Measurements from ENCODE around the gene CUX1.
"Not testable (repeated sequence)": the region's sequence is repeated elsewhere in the genome, so short reads cannot be mapped to it uniquely, and the experiment has no call there.

The CUX1 gene

DNA sequence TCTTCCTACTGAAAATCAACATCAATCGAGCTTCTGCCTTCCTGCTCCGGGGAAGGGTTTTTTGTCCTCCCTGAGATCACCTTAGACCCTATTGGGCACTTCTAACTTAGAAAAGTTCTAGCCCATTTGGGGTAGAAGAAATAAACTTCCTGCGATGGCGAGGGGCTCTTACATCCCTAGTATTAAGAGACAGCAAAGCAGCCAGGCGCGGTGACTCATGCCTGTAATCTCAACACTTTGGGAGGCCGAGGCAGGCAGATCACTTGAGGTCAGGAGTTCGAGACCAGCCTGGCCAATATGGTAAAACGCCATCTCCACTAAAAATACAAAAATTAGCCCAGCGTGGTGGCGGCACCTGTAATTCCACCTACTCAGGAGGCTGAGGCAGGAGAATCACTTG, 507.7 kb downstream of the CUX1 start:
- DNase-seq = not testable (repeated sequence)

DNA sequence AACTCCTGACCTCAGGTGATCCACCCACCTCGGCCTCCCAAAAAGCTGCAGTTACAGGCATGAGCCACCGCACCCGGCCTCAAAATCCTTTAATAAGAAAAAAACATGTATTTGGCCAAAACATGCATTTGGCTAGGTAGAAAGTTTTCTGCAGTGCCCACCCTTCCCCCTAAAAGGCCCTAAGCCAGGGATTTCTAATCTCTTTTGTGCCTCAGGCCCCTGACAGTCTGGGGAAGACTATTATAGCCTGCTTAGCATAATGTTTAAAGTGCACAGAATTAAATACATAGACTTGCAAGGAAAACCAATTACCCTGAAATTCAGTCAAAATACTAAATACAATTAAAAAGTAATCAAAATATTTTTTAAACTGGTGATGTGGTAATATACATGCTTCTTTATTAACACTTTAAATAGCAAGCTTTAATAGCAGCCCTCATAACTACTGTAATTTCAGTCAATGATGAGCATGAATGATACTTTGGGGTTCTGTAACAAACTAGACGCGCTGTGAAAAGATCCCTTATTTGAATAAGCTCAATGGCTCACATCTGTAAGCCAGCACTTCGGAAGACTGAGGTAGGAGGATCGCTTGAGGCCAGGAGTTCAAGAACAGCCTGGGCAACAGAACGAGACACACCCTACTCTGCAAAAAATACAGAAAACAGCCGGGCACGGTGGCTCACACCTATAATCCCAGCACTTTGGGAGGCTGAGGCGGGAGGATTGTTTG, 508.9 kb downstream of the CUX1 start:
- DNase-seq = no peak

DNA sequence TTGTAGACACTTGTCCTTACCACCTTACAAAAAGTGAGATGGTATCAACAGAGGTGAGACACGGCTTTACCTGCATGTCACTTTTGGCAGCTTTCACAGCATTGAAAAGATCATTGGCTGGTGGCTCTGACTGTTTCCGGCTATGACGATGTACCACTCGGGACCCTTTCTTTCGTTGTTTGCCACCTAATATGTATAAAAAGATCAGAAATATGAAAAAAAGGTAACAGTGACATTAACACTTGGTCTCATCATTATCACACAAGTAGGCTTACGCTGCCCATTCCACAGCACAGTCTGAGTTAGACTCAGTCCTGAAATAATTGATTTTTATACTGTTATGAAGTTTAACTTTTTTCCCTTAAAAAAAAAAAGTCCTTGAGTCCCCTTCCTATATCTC, 509.8 kb downstream of the CUX1 start:
- DNase-seq = not testable (repeated sequence)

DNA sequence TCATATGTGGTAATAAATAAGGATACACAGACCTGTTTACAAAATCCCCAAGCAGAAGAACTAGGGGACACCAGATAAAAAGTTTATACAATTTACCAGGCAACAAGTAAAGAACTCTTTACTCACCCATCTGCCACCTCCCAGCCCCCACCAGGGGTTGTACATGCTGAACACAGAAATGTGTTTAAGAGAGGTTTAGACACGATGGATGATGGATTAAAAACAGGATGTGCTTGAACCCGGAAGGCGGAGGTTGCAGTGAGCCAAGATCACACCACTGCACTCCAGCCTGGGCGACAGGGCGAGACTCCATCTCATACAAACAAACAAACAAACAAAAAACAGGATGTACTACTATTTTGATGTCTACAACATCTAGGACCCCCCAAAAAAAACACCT, 511.4 kb downstream of the CUX1 start:
- not testable (repeated sequence) for DNase-seq

DNA sequence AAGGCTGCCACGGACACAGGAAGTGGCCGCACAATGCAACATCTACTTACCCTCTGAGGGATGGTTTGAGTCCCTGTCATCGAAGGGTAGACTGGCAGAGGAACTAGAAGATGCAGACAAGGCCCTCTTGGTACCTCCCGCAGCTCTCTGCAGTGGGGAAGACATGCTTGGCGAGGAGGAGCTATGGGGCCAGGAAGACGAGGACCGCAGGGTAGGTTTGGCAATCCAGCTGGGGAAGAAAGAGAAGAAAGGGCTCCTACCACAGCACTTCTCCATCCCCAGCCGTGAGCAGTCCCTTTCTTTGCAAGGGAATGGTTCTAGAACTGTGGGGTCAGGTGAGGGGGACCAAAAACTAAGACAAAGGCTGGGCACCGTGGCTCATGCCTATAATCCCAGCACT, 511.9 kb downstream of the CUX1 start:
- DNase-seq = not testable (repeated sequence)

DNA sequence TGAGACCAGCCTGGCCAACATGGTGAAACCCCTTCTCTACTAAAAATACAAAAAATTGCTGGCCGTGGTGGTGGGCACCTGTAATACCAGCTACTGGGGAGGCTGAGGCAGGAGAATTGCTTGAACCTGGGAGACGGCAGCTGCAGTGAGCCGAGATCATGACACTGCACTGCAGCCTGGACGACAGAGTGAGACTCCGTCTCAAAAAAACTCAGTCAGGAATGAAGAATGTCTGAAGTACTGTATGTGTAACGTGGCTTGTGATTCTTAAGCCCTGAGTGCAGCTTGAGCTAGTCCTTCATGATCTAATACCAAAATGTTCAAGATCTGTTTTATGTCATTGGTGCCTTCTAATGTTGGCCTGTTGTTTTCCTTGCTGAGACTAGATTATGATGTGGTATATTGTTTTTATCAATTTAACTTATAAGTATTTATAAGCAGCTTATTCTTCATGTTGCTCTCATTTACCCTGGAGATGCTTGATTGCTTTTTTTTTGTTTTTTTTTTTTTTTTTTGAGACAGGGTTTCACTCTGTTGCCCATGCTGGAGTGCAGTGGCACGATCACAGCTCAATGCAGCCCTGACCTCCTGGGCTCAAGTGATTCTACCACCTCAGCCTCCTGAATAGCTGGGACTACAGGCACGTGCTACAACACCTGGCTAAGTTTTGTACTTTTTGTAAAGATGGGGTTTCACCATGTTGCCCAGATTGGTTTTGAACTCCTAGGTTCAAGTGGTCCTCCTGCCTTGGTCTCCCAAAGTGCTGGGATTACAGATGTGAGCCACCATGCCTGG, 513.4 kb downstream of the CUX1 start:
- DNase-seq = not testable (repeated sequence)
